CD4-positive, alpha-beta T cell treated with Interleukin-12 subunit alpha and Interleukin-12 subunit beta, for 1 hour (primary cell): ENCODE measurements around the gene RCAN2.

Source experiments
- DNase-seq: peaks from one replicate; pipeline ENCODE4 v3.0.0-alpha.2; 2020

The RCAN2 gene

GRCh38 chr6:46204880-46205650, 286.2 kb downstream of the RCAN2 start:
- DNase-seq: no peak

DNA sequence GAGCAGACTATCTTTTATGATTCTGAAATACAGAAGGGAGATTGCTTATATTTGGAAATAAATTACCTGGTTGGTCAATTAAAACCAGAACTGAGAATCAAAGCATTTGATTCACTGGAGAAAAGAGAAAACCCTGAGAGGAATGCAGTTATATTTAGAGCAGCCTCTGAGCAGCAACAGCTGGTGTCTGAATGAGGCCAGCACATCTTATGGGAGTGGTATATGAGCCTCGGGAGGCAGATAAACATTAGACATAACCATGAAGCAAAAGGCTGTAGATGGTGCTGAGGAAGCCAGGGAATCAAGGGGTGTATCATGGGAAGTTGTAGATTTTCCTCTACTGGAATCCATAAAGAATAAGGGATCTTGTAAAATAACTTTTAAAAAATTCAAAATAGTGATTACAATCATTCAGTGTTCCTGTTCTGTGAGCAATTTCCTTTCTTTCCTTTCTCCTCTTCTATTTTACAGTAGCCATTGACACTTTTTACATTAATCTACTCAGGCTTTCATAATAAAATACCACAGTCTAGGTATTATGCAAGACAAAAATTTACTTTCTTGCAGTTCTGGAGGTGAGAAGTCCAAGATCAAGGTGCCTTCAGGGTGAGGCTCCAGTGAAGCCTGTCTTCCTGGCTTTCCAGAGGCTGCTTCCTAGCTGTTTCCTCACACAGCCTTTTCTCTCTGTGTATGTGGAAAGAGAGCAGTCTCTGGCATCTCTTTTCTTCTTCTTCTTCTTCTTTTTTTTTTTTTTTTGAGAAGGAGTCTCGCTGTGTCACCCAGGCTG, 287.7 kb downstream of the RCAN2 start:
- DNase-seq: no peak

GRCh38 chr6:46201702-46202101, 289.5 kb downstream of the RCAN2 start:
- no peak for DNase-seq

- DNase-seq: no peak
Observed at GRCh38 chr6:46199387-46199786, 291.9 kb downstream of the RCAN2 start.

GRCh38 chr6:46191961-46192360, 299.3 kb downstream of the RCAN2 start:
- no peak for DNase-seq

GRCh38 chr6:46190889-46191288, 300.4 kb downstream of the RCAN2 start:
- no peak for DNase-seq

DNA sequence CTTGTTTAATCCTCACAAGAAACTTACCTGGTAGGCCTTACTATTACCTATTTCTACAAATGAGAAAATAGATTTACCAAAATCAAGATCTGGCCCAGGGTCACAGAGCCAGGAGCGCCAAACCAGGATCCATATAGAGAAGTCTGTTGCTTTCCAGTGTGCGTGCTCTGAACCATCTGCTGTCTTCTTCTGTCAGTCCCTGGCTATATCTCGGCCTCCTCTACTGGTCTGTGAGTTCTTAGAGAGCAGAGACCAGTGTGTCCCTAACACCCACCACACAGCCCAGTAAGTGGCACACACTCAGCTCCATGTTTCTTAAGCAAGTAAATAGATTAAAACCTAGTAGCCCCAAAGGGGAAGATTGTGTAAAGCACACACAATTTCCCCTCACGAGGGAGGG, 301.5 kb downstream of the RCAN2 start:
- DNase-seq: no peak

DNA sequence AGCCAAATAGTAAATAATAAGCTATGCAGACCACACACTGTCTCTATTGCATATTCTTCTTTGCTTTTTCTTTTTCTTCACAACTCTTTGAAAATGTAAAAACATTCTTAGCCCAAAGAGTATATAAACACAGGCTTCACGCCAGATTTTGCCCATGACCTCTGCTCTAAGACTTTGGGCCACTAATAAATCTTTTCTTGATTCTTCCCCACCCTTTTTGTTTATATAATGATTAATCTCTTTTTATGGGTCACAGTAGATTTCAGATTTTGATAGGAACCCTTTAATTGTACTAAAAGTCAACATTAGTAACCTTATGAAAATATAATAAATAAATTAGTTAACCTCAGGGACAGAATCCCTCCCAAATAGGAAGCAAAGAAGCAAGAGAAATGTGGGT, 304.7 kb downstream of the RCAN2 start:
- DNase-seq: no peak

- DNase-seq: no peak
Observed at GRCh38 chr6:46184114-46184513, 307.1 kb downstream of the RCAN2 start.

- no peak for DNase-seq
Observed at GRCh38 chr6:46175976-46176375, 315.3 kb downstream of the RCAN2 start.

DNA sequence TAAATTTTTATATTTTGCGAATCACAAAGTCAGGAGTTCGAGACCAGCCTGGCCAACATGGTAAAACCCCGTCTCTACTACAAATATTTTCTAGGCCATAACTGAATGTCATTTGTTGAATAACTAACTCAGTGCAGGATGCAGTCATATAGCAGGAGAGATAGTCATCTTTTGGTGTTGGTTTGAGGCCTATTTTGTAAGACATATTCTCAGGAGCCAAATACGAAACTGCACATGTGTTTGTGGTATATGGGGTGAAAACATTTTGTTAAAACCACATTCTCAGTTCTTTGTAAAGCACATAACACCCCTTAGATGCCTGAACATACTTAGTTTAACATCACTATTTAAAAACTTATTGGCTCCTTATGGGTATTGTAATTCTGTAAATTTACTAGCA, 315.8 kb downstream of the RCAN2 start:
- DNase-seq: peak; percentile 46

- DNase-seq: peak; percentile 21
Observed at GRCh38 chr6:46174904-46175303, 316.3 kb downstream of the RCAN2 start.

GRCh38 chr6:46172176-46172575, 319.1 kb downstream of the RCAN2 start:
- DNase-seq: no peak
